Measurements from ENCODE around the gene ZNF77. TPM values are rescaled to one million over a fixed set of nuclear protein-coding genes. Genes with fewer than 3 reads are reported as not detected.
"Not testable (repeated sequence)": the region's sequence is repeated elsewhere in the genome, so short reads cannot be mapped to it uniquely, and the experiment has no call there.

Gene ZNF77
- total RNA-seq, 1 donor, result 5.8 TPM

DNA sequence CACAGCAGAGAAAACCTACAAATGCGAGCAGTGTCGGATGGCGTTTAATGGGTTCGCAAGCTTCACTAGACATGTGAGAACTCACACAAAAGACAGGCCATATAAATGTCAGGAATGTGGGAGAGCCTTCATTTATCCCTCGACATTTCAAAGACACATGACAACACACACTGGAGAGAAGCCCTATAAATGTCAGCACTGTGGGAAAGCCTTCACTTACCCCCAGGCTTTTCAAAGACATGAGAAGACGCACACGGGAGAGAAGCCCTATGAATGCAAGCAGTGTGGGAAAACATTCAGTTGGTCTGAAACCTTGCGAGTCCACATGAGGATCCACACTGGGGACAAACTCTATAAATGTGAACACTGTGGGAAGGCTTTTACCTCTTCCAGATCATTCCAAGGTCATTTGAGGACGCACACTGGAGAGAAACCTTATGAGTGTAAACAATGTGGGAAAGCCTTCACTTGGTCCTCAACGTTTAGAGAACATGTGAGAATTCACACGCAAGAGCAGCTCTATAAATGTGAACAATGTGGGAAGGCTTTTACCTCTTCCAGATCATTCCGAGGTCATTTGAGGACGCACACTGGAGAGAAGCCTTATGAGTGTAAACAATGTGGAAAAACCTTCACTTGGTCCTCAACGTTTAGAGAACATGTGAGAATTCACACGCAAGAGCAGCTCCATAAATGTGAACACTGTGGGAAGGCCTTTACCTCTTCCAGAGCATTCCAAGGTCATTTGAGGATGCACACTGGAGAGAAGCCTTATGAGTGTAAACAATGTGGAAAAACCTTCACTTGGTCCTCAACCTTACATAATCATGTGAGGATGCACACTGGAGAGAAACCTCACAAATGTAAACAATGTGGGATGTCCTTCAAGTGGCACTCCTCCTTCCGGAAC, 27.2 kb downstream of the ZNF77 start:
- no peaks in the 10 kb centered on the region for H3K27me3 ChIP-seq (ENCODE audit: insufficient read depth, low read length)
- H3K79me2 ChIP-seq (ENCODE audit: insufficient read depth, low read length), result no peaks in the 10 kb centered on the region
- H3K4me1 ChIP-seq (ENCODE audit: insufficient read depth, low read length), result no peaks in the 10 kb centered on the region
- no peak overlapping the region for H3K27ac ChIP-seq (ENCODE audit: low read depth, low read length)
- H3K36me3 ChIP-seq (ENCODE audit: insufficient read depth, low read length), result peaks cover 34% of the 10 kb centered on the region
- H3K9me3 ChIP-seq (ENCODE audit: low read depth, low read length), result peaks cover 26% of the 10 kb centered on the region
- no peak overlapping the region for H2AFZ ChIP-seq (ENCODE audit: low read length)
- no peaks in the 10 kb centered on the region for H4K20me1 ChIP-seq (ENCODE audit: insufficient read depth, low read length)
- no peak for DNase-seq (ENCODE audit: insufficient read length, low spot score, missing footprints)
- H3K4me2 ChIP-seq (ENCODE audit: insufficient read depth, low read length), result no peak overlapping the region
- TF ChIP-seq, protein P1, sequence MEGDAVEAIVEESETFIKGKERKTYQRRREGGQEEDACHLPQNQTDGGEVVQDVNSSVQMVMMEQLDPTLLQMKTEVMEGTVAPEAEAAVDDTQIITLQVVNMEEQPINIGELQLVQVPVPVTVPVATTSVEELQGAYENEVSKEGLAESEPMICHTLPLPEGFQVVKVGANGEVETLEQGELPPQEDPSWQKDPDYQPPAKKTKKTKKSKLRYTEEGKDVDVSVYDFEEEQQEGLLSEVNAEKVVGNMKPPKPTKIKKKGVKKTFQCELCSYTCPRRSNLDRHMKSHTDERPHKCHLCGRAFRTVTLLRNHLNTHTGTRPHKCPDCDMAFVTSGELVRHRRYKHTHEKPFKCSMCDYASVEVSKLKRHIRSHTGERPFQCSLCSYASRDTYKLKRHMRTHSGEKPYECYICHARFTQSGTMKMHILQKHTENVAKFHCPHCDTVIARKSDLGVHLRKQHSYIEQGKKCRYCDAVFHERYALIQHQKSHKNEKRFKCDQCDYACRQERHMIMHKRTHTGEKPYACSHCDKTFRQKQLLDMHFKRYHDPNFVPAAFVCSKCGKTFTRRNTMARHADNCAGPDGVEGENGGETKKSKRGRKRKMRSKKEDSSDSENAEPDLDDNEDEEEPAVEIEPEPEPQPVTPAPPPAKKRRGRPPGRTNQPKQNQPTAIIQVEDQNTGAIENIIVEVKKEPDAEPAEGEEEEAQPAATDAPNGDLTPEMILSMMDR (IDR thresholded peaks at IDR 0.05; ENCODE audit: extremely low read depth, low read depth, low read length), result no peak
- H3K4me3 ChIP-seq (ENCODE audit: insufficient read depth, low read length), result no peak overlapping the region

DNA sequence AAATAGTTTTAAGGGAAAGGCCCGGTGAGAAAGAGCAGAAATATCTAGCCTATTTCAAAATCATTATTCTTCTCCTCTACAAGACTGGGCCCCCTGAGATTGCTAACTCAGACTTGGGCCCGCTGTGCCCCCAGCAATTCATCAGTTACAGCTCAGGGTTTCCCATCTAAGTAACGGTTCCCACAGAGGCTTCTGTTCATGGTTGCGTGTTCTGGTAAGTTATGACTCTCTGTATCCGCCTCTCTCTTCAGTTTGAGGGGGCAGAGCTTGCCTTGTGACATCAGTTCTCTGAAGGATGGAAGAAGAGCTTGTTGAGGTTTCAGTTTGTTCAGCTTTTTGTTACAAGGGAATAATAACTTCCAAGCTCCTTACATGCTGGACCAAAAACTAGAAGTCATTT, 32.5 kb downstream of the ZNF77 start:
- H3K79me2 ChIP-seq (ENCODE audit: insufficient read depth, low read length), result peaks cover 5% of the 10 kb centered on the region
- peaks cover 19% of the 10 kb centered on the region for H3K36me3 ChIP-seq (ENCODE audit: insufficient read depth, low read length)
- TF ChIP-seq, protein P1 (IDR thresholded peaks at IDR 0.05; ENCODE audit: extremely low read depth, low read depth, low read length), result no peak
- H4K20me1 ChIP-seq (ENCODE audit: insufficient read depth, low read length), result no peaks in the 10 kb centered on the region
- H3K27me3 ChIP-seq (ENCODE audit: insufficient read depth, low read length), result no peaks in the 10 kb centered on the region
- no peaks in the 10 kb centered on the region for H3K4me1 ChIP-seq (ENCODE audit: insufficient read depth, low read length)
- no peak overlapping the region for H2AFZ ChIP-seq (ENCODE audit: low read length)
- H3K9me3 ChIP-seq (ENCODE audit: low read depth, low read length), result peaks cover 11% of the 10 kb centered on the region
- no peak overlapping the region for H3K4me3 ChIP-seq (ENCODE audit: insufficient read depth, low read length)
- no peak overlapping the region for H3K4me2 ChIP-seq (ENCODE audit: insufficient read depth, low read length)
- DNase-seq (ENCODE audit: insufficient read length, low spot score, missing footprints), result no peak
- H3K27ac ChIP-seq (ENCODE audit: low read depth, low read length), result no peak overlapping the region

DNA sequence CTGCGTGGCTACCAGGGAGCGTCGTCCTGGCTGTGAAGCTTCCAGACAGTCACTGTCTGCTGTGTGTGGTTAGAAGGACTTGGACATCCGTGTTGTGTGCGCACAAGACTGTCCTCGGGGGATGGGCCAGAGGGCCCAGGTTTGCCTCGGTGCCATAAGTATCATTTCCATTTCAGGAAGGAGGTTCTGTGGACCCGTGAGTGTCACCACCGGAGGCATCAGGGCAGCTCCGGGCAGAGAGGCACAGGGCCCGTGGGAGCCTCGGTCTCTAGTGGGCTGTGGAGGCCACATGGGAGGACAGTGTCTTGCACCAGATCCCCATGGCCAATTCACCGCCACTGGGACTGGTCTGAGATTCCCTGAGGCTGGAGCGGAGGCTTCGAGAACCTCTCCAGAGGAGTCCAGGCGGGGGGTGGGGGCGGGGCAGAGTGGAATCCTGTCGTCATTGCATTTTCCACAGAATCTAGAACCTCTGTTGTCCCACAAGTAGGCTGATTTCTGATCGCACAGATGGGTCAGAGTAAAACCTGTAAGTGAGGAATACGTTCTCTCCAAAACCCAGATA, 38.1 kb downstream of the ZNF77 start:
- Histone ChIP-seq H3K4me2 (ENCODE audit: insufficient read depth, low read length) (no peak overlapping the region), H3K9me3 (ENCODE audit: low read depth, low read length) (no peaks in the 10 kb centered on the region), H3K4me1 (ENCODE audit: insufficient read depth, low read length) (no peaks in the 10 kb centered on the region), H3K27me3 (ENCODE audit: insufficient read depth, low read length) (no peaks in the 10 kb centered on the region), H3K79me2 (ENCODE audit: insufficient read depth, low read length) (peaks cover 38% of the 10 kb centered on the region), H3K36me3 (ENCODE audit: insufficient read depth, low read length) (no peaks in the 10 kb centered on the region), H3K4me3 (ENCODE audit: insufficient read depth, low read length) (no peak overlapping the region), H4K20me1 (ENCODE audit: insufficient read depth, low read length) (no peaks in the 10 kb centered on the region), H3K27ac (ENCODE audit: low read depth, low read length) (no peak overlapping the region), H2AFZ (ENCODE audit: low read length) (no peak overlapping the region)
- DNase-seq (ENCODE audit: insufficient read length, low spot score, missing footprints), result no peak
- TF ChIP-seq, protein P1 (IDR thresholded peaks at IDR 0.05; ENCODE audit: extremely low read depth, low read depth, low read length), result no peak

DNA sequence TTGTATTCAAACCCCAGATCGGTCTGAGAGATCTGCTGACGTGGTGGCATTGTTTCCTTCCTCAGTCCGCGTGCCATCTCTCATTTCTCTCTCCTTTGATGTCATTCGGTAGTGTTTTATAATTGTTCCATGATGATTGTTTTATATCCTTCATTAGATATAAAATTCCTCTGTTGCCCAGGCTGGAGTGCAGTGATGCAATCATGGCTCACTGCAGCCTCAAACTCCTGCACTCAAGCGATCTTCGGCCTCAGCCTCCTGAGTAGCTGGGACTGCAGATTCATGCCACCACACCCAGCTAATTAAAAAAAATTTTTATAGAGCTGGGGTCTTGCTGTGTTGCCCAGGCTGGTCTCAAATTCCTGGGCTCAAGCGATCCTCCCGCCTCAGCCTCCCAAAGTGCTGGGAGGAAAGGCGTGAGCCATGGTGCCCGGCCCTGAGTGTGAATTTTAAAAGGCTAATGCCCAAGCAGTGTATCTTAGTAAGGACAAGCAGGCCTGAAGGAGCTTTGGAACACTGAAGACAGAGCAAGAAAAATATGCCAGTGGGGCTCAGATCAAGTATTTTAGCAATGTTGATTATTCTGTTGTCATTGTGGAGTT, 38.8 kb downstream of the ZNF77 start:
- Histone ChIP-seq H2AFZ (ENCODE audit: low read length) (no peak overlapping the region), H3K36me3 (ENCODE audit: insufficient read depth, low read length) (no peaks in the 10 kb centered on the region), H3K27ac (ENCODE audit: low read depth, low read length) (no peak overlapping the region), H3K4me3 (ENCODE audit: insufficient read depth, low read length) (no peak overlapping the region), H3K9me3 (ENCODE audit: low read depth, low read length) (no peaks in the 10 kb centered on the region), H3K4me1 (ENCODE audit: insufficient read depth, low read length) (no peaks in the 10 kb centered on the region), H3K4me2 (ENCODE audit: insufficient read depth, low read length) (no peak overlapping the region), H3K79me2 (ENCODE audit: insufficient read depth, low read length) (peaks cover 40% of the 10 kb centered on the region), H3K27me3 (ENCODE audit: insufficient read depth, low read length) (no peaks in the 10 kb centered on the region), H4K20me1 (ENCODE audit: insufficient read depth, low read length) (no peaks in the 10 kb centered on the region)
- TF ChIP-seq, protein P1 (IDR thresholded peaks at IDR 0.05; ENCODE audit: extremely low read depth, low read depth, low read length), result no peak
- no peak for DNase-seq (ENCODE audit: insufficient read length, low spot score, missing footprints)

DNA sequence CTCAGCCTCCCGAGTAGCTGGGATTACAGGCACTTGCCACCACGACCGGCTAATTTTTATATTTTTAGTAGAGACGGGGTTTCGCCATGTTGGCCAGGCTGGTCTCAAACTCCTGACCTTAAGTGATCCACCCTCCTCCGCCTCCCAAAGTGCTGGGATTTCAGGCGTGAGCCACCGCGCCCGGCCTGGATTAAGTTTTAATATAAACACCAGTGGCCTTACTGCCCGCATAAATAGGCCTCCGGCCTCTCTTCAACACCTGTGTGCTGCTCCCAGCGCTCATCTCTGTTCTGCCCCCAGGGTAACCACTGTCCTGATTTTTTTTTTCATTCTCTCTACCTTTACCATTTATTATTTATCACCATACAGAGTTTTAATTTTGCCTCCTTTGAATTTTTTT, 41.4 kb downstream of the ZNF77 start:
- not testable (repeated sequence) for H3K4me3 ChIP-seq (ENCODE audit: insufficient read depth, low read length); DNase-seq (ENCODE audit: insufficient read length, low spot score, missing footprints); H3K4me2 ChIP-seq (ENCODE audit: insufficient read depth, low read length); H4K20me1 ChIP-seq (ENCODE audit: insufficient read depth, low read length); H2AFZ ChIP-seq (ENCODE audit: low read length); H3K9me3 ChIP-seq (ENCODE audit: low read depth, low read length); H3K36me3 ChIP-seq (ENCODE audit: insufficient read depth, low read length); H3K27ac ChIP-seq (ENCODE audit: low read depth, low read length); H3K4me1 ChIP-seq (ENCODE audit: insufficient read depth, low read length); H3K27me3 ChIP-seq (ENCODE audit: insufficient read depth, low read length)
- peaks cover 40% of the 10 kb centered on the region for H3K79me2 ChIP-seq (ENCODE audit: insufficient read depth, low read length)
